ENCODE data around the gene THSD4.

- no peak for TF ChIP-seq CTCF (IDR thresholded peaks at IDR 0.05)
- no peak for TF ChIP-seq POLR2AphosphoS5 (IDR thresholded peaks at IDR 0.05)
- TF ChIP-seq POLR2A (IDR thresholded peaks at IDR 0.05), result no peak
- TF ChIP-seq EP300 (IDR thresholded peaks at IDR 0.05), result no peak
These were observed 601.7 kb downstream of the THSD4 start for GRCh38 chr15:71716990-71717389.

All from upper lobe of left lung (tissue), 4 donors.